Upper lobe of left lung (tissue), 6 donors: Measurements from ENCODE around the gene AGTR1. TPM values are rescaled to one million over a fixed set of nuclear protein-coding genes. Genes with fewer than 3 reads are reported as not detected.

Source experiments
- ATAC-seq, 2 donors: fragments of 200-7000 bp; cut with Tn5 transposase; one replicate each; pipeline ENCODE4 v1.9.1; 2022; ENCODE audit warnings: mild to moderate bottlenecking in 2 of 2, moderate library complexity in 2 of 2; ENCODE audit not compliant: low FRiP score in 2 of 2
- DNase-seq, 2 donors: peaks; one replicate each; pipeline ENCODE4 v3.0.0-alpha.2; 2019 to 2020
- H3K27ac ChIP-seq, 4 donors: fragments of 200-600 bp; sonication (generic); one replicate each; pipeline ENCODE4 v1.5.1; 2016 to 2019
- H3K27me3 ChIP-seq, 4 donors: fragments of 200-600 bp; sonication (generic); one replicate each; pipeline ENCODE4 v1.5.1; 2017 to 2019
- H3K36me3 ChIP-seq, 4 donors: fragments of 200-600 bp; sonication (generic); one replicate each; pipeline ENCODE4 v1.5.1; 2016 to 2019
- H3K4me1 ChIP-seq, 4 donors: fragments of 200-600 bp; sonication (generic); one replicate each; pipeline ENCODE4 v1.5.1; 2018 to 2019
- H3K4me3 ChIP-seq, 4 donors: fragments of 200-600 bp; sonication (generic); one replicate each; pipeline ENCODE4 v1.5.1; 2017 to 2019; ENCODE audit warnings: mild to moderate bottlenecking in 2 of 4, moderate library complexity in 1 of 4
- H3K9me3 ChIP-seq, 4 donors: fragments of 200-600 bp; sonication (generic); one replicate each; pipeline ENCODE4 v1.5.1; 2018 to 2019
- CTCF ChIP-seq, 6 experiments: fragments of 450-650 bp in 4 of 6; fragments of 200-600 bp in 2 of 6; sonication (generic) in 2 of 6; IDR thresholded peaks; one replicate each; pipeline ENCODE4 v1.5.1; 2016 to 2019; ENCODE audit warnings: antibody characterized with exemption in 6 of 6
- EP300 ChIP-seq, 4 donors: sonication (generic); formaldehyde crosslinking; IDR thresholded peaks; one replicate each; pipeline ENCODE4 v1.5.1; 2017; ENCODE audit warnings: antibody characterized with exemption in 4 of 4, control low read depth in 2 of 4
- POLR2A ChIP-seq, 4 donors: fragments of 450-650 bp; IDR thresholded peaks; one replicate each; pipeline ENCODE4 v1.5.1; 2016 to 2017; ENCODE audit warnings: antibody characterized with exemption in 4 of 4, mild to moderate bottlenecking in 2 of 4
- POLR2AphosphoS5 ChIP-seq, 2 donors: sonication (generic); formaldehyde crosslinking; IDR thresholded peaks; one replicate each; pipeline ENCODE4 v1.5.1; 2017; ENCODE audit warnings: antibody characterized with exemption in 2 of 2
- WGBS, 2 donors: methylation state at CpG; one replicate each; pipeline ENCODE4 v1.1.5; 2017 to 2018; 5-methylcytosine and 5-hydroxymethylcytosine counted together
- total RNA-seq, 6 donors: library from RNA; depleted of rRNA in 4 of 6; stranded (reverse); fragments of >200 nt in 4 of 6; gene quantifications; one replicate each; pipeline versions ENCODE4 v1.1.0 to v1.2.1, GENCODE V29; 2016 to 2021
- donor health status: DM: no; HTN: no; CAD: no; lungs with moderate emphysema.
- donor health status: DM: no; HTN: yes; CAD: no; lungs with severe emphysema.

The AGTR1 gene
- total RNA-seq, result 1 to 10 TPM; 4.6 to 9.3 (median 5.9) TPM

- Histone ChIP-seq H3K4me3 (peak within 1 kb of the TSS in 3 of 4 donors; percentile 43 to 51 (median 49)), H3K27me3 (peaks cover 0 to 7% (median 4%) of the 10 kb centered on the region in 4 donors), H3K9me3 (no peaks in the 10 kb centered on the region), H3K36me3 (no peaks in the 10 kb centered on the region), H3K27ac (peak within 1 kb of the TSS; percentile 23 to 73 (median 61)), H3K4me1 (peaks cover 0 to 11% (median 0%) of the 10 kb centered on the region in 4 donors)
- ATAC-seq (peak; percentile 51 to 94), DNase-seq (peak; percentile 21 to 89)
- 5 to 6% methylated on average over 20 to 32 of the region's 61 CpGs for WGBS, 2 donors
- TF ChIP-seq POLR2AphosphoS5 (IDR thresholded peaks at IDR 0.05) (peak in 1 of 2 donors; percentile 53), EP300 (IDR thresholded peaks at IDR 0.05) (no peak), POLR2A (IDR thresholded peaks at IDR 0.05) (peak in 2 of 4 donors; percentile 17 to 57), CTCF (IDR thresholded peaks at IDR 0.05) (no peak)
Observed at GRCh38 chr3:148697306-148698189, at the start of gene AGTR1. TSS of gene AGTR1 (plus strand) at chr3:148697903. CDS start at chr3:148741036, 43,133 bp downstream.

- Histone ChIP-seq H3K27ac (no peak overlapping the region), H3K27me3 (no peaks in the 10 kb centered on the region), H3K9me3 (no peaks in the 10 kb centered on the region), H3K4me3 (no peak overlapping the region), H3K4me1 (no peaks in the 10 kb centered on the region), H3K36me3 (no peaks in the 10 kb centered on the region)
- ATAC-seq (peak in 1 of 2 donors; percentile 58), DNase-seq (no peak)
- TF ChIP-seq CTCF (IDR thresholded peaks at IDR 0.05), result no peak
- TF ChIP-seq EP300 (IDR thresholded peaks at IDR 0.05), result no peak
- TF ChIP-seq POLR2AphosphoS5 (IDR thresholded peaks at IDR 0.05), result no peak
- no peak for TF ChIP-seq POLR2A (IDR thresholded peaks at IDR 0.05)
- 78 to 81% methylated on average over 3 of the region's 3 CpGs for WGBS, 2 donors
Observed at GRCh38 chr3:148648685-148649352, 48.9 kb upstream of the AGTR1 start.

GRCh38 chr3:148651549-148651948 is 46.2 kb upstream of the AGTR1 start:
- H3K36me3 ChIP-seq, result no peaks in the 10 kb centered on the region
- 88 to 89% methylated on average over 6 of the region's 6 CpGs for WGBS, 2 donors
- ATAC-seq, result no peak
- H3K4me1 ChIP-seq, result no peaks in the 10 kb centered on the region
- H3K27me3 ChIP-seq, result no peaks in the 10 kb centered on the region
- DNase-seq, result no peak
- no peak overlapping the region for H3K27ac ChIP-seq
- no peaks in the 10 kb centered on the region for H3K9me3 ChIP-seq
- no peak for TF ChIP-seq EP300 (IDR thresholded peaks at IDR 0.05)
- TF ChIP-seq POLR2AphosphoS5 (IDR thresholded peaks at IDR 0.05), result no peak
- TF ChIP-seq CTCF (IDR thresholded peaks at IDR 0.05), result no peak
- no peak for TF ChIP-seq POLR2A (IDR thresholded peaks at IDR 0.05)
- H3K4me3 ChIP-seq, result no peak overlapping the region

- no peak overlapping the region for H3K27ac ChIP-seq
- TF ChIP-seq EP300 (IDR thresholded peaks at IDR 0.05) (no peak), POLR2A (IDR thresholded peaks at IDR 0.05) (no peak), CTCF (IDR thresholded peaks at IDR 0.05) (no peak), POLR2AphosphoS5 (IDR thresholded peaks at IDR 0.05) (no peak)
- no peaks in the 10 kb centered on the region for H3K9me3 ChIP-seq
- H3K36me3 ChIP-seq, result no peaks in the 10 kb centered on the region
- no peak overlapping the region for H3K4me3 ChIP-seq
- ATAC-seq (no peak), DNase-seq (no peak)
- no peaks in the 10 kb centered on the region for H3K27me3 ChIP-seq
- 88 to 94% methylated on average over 4 of the region's 4 CpGs for WGBS, 2 donors
- no peaks in the 10 kb centered on the region for H3K4me1 ChIP-seq
Observed at GRCh38 chr3:148654433-148654832, 43.3 kb upstream of the AGTR1 start.
